ENCODE results near the gene MCF2L2. TPM values are rescaled to one million over a fixed set of nuclear protein-coding genes. Genes with fewer than 3 reads are reported as not detected.

Gene MCF2L2
- total and polyA plus RNA-seq, 7 donors, result 0.17 to 2.7 (median 0.57) TPM

DNA sequence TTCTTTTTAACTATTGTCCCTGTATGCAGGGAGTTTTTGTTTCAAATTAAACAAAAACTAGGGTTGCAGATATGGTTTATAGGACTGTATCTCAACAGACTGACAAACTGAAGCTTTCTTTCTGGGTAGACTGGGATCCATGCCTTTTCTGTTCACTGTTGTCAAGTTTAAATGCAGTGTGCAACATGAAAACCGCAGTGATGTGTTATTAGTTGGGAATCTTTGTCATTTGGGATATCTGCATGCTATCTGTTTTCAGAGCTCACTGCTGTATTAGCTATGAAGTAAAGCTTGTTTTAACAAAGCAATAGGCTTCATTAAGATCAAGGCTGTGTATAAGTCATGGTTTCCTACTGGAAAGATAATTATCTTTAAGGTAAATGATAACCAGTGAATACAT, 21.4 kb upstream of the MCF2L2 start:
- intact Hi-C loops (cut with DNase I), result no loop called here
- Histone ChIP-seq H3K27ac (peak overlapping the region; percentile 84), H3K36me3 (ENCODE audit: insufficient read depth in 1 of 2, low read depth in 1 of 2) (peaks cover 0 to 25% of the 10 kb centered on the region in 2 donors), H3K9me3 (no peaks in the 10 kb centered on the region), H3K4me3 (peak overlapping the region; percentile 91), H3K27me3 (ENCODE audit: insufficient read depth in 3 of 3, low read length in 2 of 3) (no peaks in the 10 kb centered on the region), H3K4me1 (peaks cover 27% of the 10 kb centered on the region)
- TF ChIP-seq, protein P1, sequence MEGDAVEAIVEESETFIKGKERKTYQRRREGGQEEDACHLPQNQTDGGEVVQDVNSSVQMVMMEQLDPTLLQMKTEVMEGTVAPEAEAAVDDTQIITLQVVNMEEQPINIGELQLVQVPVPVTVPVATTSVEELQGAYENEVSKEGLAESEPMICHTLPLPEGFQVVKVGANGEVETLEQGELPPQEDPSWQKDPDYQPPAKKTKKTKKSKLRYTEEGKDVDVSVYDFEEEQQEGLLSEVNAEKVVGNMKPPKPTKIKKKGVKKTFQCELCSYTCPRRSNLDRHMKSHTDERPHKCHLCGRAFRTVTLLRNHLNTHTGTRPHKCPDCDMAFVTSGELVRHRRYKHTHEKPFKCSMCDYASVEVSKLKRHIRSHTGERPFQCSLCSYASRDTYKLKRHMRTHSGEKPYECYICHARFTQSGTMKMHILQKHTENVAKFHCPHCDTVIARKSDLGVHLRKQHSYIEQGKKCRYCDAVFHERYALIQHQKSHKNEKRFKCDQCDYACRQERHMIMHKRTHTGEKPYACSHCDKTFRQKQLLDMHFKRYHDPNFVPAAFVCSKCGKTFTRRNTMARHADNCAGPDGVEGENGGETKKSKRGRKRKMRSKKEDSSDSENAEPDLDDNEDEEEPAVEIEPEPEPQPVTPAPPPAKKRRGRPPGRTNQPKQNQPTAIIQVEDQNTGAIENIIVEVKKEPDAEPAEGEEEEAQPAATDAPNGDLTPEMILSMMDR (IDR thresholded peaks at IDR 0.05), result no peak
- no peak for DNase-seq
- 23 to 36% (median 29%) methylated on average over 1 of the region's 1 CpG for WGBS, 3 donors
- no peak for ATAC-seq

- WGBS, 3 donors, result 5 to 6% (median 5%) methylated on average over 4 of the region's 4 CpGs
- TF ChIP-seq, protein P1 (IDR thresholded peaks at IDR 0.05), result peak; percentile 25
- DNase-seq (no peak), ATAC-seq (peak in 3 of 4 donors; percentile 60 to 62 (median 62))
- peak overlapping the region; percentile 84 for H3K27ac ChIP-seq
- peak overlapping the region; percentile 91 for H3K4me3 ChIP-seq
- peaks cover 23% of the 10 kb centered on the region for H3K4me1 ChIP-seq
- no peaks in the 10 kb centered on the region for H3K9me3 ChIP-seq
- H3K36me3 ChIP-seq (ENCODE audit: insufficient read depth in 1 of 2, low read depth in 1 of 2), result peaks cover 0 to 21% of the 10 kb centered on the region in 2 donors
- intact Hi-C loops (cut with DNase I), result no loop called here
- no peaks in the 10 kb centered on the region for H3K27me3 ChIP-seq (ENCODE audit: insufficient read depth in 3 of 3, low read length in 2 of 3)
Measured at GRCh38 chr3:183449391-183449790, 21.0 kb upstream of the MCF2L2 start.

DNA sequence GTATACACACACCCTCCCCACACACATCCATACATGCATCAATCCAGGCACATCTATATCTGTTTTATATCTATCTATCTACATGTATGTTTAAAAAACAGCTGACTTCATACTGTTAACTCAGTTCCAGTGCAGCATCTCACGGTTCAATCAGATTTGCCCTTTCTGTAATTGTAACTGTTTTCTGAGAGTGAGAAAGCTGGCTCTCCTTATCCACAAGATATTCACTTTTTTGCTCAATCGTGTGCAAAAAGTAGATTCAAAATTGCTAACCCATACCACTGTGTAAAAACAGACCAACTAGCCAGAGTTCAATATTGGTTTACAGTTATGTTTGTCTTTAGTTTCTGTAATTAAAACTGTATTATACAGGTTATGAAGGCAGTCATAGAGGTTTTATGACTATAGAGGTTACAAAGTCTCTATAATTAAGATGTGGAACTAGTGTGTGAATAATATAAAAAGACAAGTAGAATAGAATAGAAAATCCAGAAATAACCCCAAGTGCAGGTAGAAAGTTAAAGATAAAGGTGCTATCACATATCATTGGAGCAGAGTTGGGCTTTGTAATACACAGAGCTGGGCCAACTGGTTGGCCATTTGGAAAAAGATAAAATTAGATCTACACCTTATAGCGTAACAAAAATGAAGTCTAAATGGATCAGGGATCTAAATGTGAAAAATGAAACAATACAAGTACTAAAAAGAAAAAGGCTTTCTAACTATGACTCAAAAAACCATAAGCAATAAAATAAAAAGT, 20.1 kb upstream of the MCF2L2 start:
- intact Hi-C loops (cut with DNase I), result no loop called here
- TF ChIP-seq, protein P1 (IDR thresholded peaks at IDR 0.05), result no peak
- Histone ChIP-seq H3K36me3 (ENCODE audit: insufficient read depth in 1 of 2, low read depth in 1 of 2) (peaks cover 0 to 20% of the 10 kb centered on the region in 2 donors), H3K9me3 (peaks cover 6% of the 10 kb centered on the region), H3K27ac (peak overlapping the region; percentile 84), H3K4me3 (peak overlapping the region; percentile 91), H3K4me1 (peaks cover 23% of the 10 kb centered on the region), H3K27me3 (ENCODE audit: insufficient read depth in 3 of 3, low read length in 2 of 3) (no peaks in the 10 kb centered on the region)
- DNase-seq (no peak), ATAC-seq (peak in 2 of 4 donors; percentile 5 to 27)
- WGBS, 3 donors, result 15 to 30% (median 15%) methylated on average over 3 of the region's 3 CpGs

- DNase-seq (peak; percentile 84 to 89), ATAC-seq (peak; percentile 83 to 93 (median 88))
- Histone ChIP-seq H3K9me3 (peaks cover 6% of the 10 kb centered on the region), H3K27me3 (ENCODE audit: insufficient read depth in 3 of 3, low read length in 2 of 3) (no peaks in the 10 kb centered on the region), H3K4me3 (peak overlapping the region; percentile 91), H3K27ac (peak overlapping the region; percentile 84), H3K4me1 (peaks cover 23% of the 10 kb centered on the region), H3K36me3 (ENCODE audit: insufficient read depth in 1 of 2, low read depth in 1 of 2) (peaks cover 0 to 9% of the 10 kb centered on the region in 2 donors)
- TF ChIP-seq, protein P1 (IDR thresholded peaks at IDR 0.05), result no peak
- WGBS, 3 donors, result 2% methylated on average over 54 of the region's 54 CpGs
- intact Hi-C loops (cut with DNase I), result no loop called here
Measured at GRCh38 chr3:183447206-183448001, 19.0 kb upstream of the MCF2L2 start.
